HG03469 (cell line): ENCODE measurements around the gene C10orf90.
"Not testable (repeated sequence)": the region's sequence is repeated elsewhere in the genome, so short reads cannot be mapped to it uniquely, and the experiment has no call there.

Source experiments
- ATAC-seq: cut with Tn5 transposase; IDR thresholded peaks from one replicate; pipeline ENCODE4 v1.9.1; 2021; ENCODE audit warnings: mild to moderate bottlenecking, moderate library complexity, moderate number of reproducible peaks; ENCODE audit not compliant: unreplicated experiment

Gene C10orf90

GRCh38 chr10:126551202-126551601 is 119.3 kb downstream of the C10orf90 start:
- no peak for ATAC-seq

- not testable (repeated sequence) for ATAC-seq
Measured at GRCh38 chr10:126550586-126550985, 119.9 kb downstream of the C10orf90 start.

GRCh38 chr10:126549344-126549743 is 121.1 kb downstream of the C10orf90 start:
- no peak for ATAC-seq

GRCh38 chr10:126544565-126544964 is 125.9 kb downstream of the C10orf90 start:
- ATAC-seq: no peak

- no peak for ATAC-seq
Measured at GRCh38 chr10:126538439-126539135, 131.9 kb downstream of the C10orf90 start.

GRCh38 chr10:126536656-126537055 is 133.8 kb downstream of the C10orf90 start:
- no peak for ATAC-seq

- ATAC-seq: no peak
Measured at GRCh38 chr10:126536148-126536547, 134.3 kb downstream of the C10orf90 start.

GRCh38 chr10:126533644-126534043 is 136.8 kb downstream of the C10orf90 start:
- no peak for ATAC-seq

- ATAC-seq: no peak
Measured at GRCh38 chr10:126528315-126528835, 142.1 kb downstream of the C10orf90 start.

- ATAC-seq: no peak
Measured at GRCh38 chr10:126527645-126528314, 142.7 kb downstream of the C10orf90 start.

- ATAC-seq: no peak
Measured at GRCh38 chr10:126525326-126525725, 145.2 kb downstream of the C10orf90 start.

GRCh38 chr10:126524526-126524925 is 146.0 kb downstream of the C10orf90 start:
- no peak for ATAC-seq

- no peak for ATAC-seq
Measured at GRCh38 chr10:126523071-126523470, 147.4 kb downstream of the C10orf90 start.

- ATAC-seq: no peak
Measured at GRCh38 chr10:126521399-126521798, 149.1 kb downstream of the C10orf90 start.

- ATAC-seq: no peak
Measured at GRCh38 chr10:126520751-126521317, 149.7 kb downstream of the C10orf90 start.

GRCh38 chr10:126519992-126520391 is 150.5 kb downstream of the C10orf90 start:
- ATAC-seq: no peak

- ATAC-seq: no peak
Measured at GRCh38 chr10:126519185-126519584, 151.3 kb downstream of the C10orf90 start.

- ATAC-seq: no peak
Measured at GRCh38 chr10:126518218-126519080, 152.0 kb downstream of the C10orf90 start.

GRCh38 chr10:126516515-126516914 is 154.0 kb downstream of the C10orf90 start:
- ATAC-seq: no peak

- no peak for ATAC-seq
Measured at GRCh38 chr10:126511917-126512479, 158.5 kb downstream of the C10orf90 start.

- ATAC-seq: no peak
Measured at GRCh38 chr10:126509182-126509581, 161.3 kb downstream of the C10orf90 start.
